HG03457 (cell line): ENCODE measurements around the gene ARHGAP4.

Experiments used
- ATAC-seq: cut with Tn5 transposase; IDR thresholded peaks from one replicate; pipeline ENCODE4 v1.9.1; 2021; ENCODE audit warnings: moderate number of reproducible peaks; ENCODE audit not compliant: unreplicated experiment

Gene ARHGAP4

GRCh38 chrX:153870288-153870690 is 55.8 kb downstream of the ARHGAP4 start:
- no peak for ATAC-seq

DNA sequence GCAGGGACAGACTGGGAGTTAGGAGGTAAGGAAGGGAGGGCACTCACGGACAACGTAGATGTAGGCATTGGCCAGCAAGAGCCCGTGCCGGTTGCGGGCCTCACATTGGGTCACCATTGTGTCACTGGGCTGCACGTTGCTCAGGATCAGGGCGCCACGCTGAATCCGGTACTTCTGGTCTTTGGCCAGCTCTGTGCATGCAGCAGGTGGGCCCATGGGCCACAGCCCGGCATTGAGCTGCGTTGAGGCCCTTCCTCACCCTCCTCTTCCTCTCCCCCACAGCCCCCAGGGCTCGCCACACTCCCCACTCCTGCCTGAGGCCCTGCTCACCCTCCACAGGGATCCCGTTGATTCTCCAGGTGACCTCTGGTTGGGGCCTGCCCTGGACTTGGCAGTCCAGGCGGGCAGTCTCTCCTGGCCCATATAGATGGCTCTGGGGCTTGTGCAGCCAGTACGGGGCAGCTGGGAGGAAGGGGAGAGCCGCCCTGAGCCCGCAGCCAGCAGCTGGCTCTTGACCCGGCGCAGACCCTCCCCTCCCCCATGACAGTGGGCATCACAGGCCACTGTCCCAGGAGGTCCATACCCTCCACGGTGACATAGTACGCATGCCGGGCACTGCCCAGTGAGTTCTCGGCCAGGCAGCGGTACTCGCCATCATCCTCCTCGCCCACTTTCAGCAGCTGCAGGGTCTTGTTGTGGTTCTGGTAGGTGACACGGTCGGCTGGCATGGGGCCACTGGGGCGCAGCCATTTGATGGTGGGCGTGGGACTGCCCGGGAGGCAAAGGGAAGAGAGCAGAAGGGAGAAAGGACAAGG is 56.4 kb downstream of the ARHGAP4 start:
- no peak for ATAC-seq

DNA sequence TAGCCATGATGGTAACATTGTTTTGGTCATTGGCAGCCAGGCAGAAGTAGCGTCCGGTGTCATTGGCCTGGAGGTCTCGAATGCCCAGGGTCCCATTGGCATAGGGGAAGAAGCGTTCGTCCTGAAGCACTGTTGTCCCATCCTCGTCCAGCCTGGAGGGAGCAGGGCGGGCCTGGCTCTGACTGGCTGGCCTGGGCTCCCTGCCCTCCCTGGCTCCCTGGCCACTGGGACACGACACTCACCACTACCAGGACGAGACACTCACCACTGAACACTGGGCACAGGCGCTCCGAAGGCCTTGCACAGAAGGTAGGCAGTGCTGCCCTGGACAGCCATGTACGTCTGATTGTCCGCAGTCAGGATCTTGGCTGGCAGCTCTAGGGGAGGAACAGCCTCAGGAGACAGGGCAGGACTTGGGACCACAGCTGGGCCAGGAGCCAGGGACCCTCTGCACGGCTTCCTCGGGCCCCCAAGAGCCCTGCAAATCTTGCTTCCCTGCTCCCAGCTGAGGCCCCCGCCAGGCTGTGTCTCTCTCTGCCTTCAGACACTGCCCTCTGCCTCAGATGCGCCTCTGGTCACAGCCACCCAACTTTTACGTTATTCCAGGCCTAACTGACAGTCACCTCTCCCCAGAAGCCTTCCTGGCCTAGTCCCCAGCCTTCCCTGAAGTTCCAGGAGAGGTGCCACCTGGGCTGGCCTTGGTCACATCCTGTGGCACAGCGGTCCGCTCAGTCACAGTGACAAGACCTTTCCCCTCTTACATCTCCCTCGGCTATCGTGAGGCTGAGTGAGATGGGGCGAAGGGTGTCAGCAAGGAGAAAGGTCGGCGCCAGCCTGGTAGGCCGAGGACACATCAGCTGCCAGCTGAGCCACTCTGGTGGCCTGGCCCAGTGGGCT is 57.2 kb downstream of the ARHGAP4 start:
- no peak for ATAC-seq

DNA sequence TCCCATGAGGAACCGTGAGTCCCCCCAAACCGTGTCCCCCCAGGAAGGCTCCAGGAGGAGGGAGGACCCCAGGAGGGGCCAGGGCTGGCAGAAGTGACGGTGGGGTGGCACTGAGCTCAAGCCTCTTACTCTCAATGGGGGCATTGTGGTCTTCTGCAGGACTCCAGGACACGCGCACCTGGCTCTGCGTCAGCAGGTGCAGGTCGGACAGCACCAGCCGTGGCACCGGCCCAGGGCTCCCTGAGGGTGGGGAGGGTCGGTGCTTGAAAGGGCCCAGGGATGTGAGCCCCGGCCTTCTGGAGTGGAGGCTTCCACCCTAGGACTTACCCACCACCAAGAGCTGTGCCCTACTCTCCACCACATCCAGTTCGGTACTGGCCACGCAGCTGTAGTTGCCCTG is 58.4 kb downstream of the ARHGAP4 start:
- no peak for ATAC-seq

GRCh38 chrX:153867139-153867538 is 58.9 kb downstream of the ARHGAP4 start:
- ATAC-seq = no peak

DNA sequence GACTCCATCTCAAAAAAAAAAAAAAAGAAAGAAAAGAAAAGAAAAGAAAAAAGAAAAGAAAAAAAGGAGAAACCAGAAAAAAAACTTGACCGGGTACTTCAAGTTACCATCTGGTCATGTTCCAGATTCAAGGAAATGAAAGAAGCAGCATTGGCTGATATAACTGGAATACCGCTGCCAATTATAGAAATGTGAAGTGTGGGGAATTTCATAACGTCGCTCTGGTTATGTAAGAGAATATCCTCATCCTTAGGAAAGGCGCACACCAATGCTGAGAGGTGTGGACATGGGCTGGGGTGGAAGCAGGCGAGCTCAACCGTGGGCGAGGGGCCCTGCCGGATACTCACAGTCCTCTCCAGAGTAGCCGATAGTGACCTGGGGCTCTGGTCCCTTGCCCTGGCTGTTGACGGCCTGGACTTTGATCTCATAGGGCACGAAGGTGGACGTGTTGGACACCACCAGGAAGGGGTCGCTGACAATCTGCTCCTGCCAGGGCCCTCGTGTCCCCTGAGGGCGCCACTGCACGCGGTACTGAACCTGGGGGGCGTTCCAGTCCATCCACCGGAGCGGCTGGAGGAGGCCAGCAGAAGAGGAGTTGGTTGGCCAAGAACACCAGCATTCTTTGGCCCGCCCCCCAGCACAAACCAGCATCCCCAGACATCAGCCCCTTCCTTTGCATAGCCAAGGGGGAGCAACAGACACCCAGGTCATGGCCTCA is 59.6 kb downstream of the ARHGAP4 start:
- no peak for ATAC-seq

GRCh38 chrX:153865685-153866084 is 60.4 kb downstream of the ARHGAP4 start:
- no peak for ATAC-seq

- ATAC-seq = no peak
Observed at GRCh38 chrX:153865321-153865580, 60.8 kb downstream of the ARHGAP4 start.

GRCh38 chrX:153864561-153865320 is 61.3 kb downstream of the ARHGAP4 start:
- ATAC-seq = no peak

GRCh38 chrX:153864101-153864500 is 62.0 kb downstream of the ARHGAP4 start:
- ATAC-seq = no peak

DNA sequence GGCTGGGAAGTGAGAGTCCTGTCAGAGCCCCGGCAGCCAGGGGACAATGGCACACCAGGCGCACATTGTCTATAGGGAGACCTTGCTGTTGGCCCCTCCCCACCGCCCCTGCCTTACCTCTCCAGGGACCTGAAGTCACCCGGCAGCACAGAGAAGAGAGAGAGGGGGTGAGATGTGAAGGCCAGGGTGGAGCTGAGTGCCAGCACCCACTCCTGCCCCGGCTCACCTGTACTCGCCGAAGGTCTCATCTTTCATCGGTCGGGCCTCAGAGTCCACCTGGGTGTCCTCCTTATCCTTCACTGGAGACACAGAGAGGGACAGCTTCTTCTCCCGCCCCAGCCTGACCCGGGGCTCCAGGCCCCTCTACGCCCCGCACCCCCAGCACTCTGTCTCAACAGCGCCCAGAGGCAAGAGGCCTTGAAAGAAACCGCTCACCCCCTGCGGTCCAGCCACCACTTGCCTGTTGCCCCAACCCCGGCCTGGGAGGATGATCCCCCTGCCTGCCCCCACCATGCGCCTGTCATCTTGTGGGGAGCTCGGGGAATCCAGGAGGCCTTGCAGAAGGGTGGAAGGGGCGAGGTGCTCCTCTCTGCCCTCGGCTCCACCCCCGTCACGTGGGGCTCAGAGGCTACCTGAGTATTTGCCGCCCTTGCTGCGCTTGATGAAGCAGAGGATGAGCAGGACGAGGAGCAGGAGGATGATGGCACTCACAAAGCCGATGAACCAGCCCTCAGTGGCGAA is 62.6 kb downstream of the ARHGAP4 start:
- ATAC-seq = no peak

DNA sequence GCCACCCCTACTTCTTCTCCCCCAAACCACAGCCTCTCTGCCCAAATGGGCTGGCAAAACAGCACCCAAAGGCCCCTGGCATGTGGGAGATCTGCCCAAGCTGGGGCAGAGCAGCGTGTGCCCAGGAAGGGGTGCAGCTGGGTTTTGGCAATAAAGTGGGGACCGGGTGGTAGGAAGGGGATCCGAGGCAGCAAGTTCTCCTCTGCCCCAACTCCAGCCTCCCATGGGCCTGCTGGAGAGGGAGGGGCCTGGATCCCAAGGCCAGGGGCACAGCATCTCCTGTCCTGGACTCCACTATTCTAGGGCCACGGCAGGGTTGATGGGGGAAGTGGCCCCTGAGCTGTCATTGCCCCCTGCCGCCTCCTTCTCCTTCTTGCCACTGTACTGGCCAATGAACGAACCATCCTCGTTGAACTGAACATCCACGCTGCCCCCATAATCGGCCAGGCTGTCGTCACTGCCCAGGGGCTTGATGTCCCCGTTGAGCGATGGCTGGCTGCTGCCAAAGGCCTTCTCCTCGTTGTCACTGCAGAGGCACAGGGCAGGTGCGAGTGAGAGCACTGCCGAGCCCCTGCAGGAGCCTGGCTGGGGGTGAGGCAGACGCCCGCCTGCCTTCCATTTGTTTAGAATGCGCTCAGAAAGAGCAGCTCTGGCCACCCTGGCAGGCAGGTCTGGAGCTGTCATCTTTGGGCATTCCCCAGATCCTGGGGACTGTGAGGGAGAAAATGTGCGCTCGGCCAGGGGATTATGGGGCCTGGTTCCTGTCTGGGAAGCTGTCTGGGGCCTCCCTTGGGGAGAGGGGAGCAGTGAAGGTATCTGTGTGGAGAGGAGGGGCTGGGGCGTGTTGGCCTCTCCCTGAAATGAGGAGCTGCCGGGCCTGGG is 63.5 kb downstream of the ARHGAP4 start:
- no peak for ATAC-seq

- ATAC-seq = no peak
Observed at GRCh38 chrX:153861733-153862310, 64.2 kb downstream of the ARHGAP4 start.

GRCh38 chrX:153861151-153861550 is 64.9 kb downstream of the ARHGAP4 start:
- ATAC-seq = no peak
